Ishikawa (cell line): ENCODE data around the gene VMO1.

Source experiments
- CEBPB ChIP-seq: IDR thresholded peaks from 2 replicates; pipeline ENCODE4 v1.6.1; 2012
- CREB1 ChIP-seq: IDR thresholded peaks from 2 replicates; pipeline ENCODE4 v1.6.1; 2012; ENCODE audit warnings: low read depth
- EGR1 ChIP-seq: IDR thresholded peaks from 2 replicates; pipeline ENCODE4 v1.6.1; 2012
- EP300 ChIP-seq: IDR thresholded peaks from 2 replicates; pipeline ENCODE4 v1.6.1; 2012; ENCODE audit warnings: borderline replicate concordance
- FOXM1 ChIP-seq: IDR thresholded peaks from 2 replicates; pipeline ENCODE4 v1.6.1; 2012; ENCODE audit warnings: low read depth, borderline replicate concordance
- MAX ChIP-seq: IDR thresholded peaks from 2 replicates; pipeline ENCODE4 v1.6.1; 2012
- NFIC ChIP-seq: IDR thresholded peaks from 2 replicates; pipeline ENCODE4 v1.6.1; 2012
- RAD21 ChIP-seq: IDR thresholded peaks from 2 replicates; pipeline ENCODE4 v1.6.1; 2012; ENCODE audit warnings: low read depth
- REST ChIP-seq: IDR thresholded peaks from 2 replicates; pipeline ENCODE4 v1.6.1; 2012; ENCODE audit warnings: low read depth, mild to moderate bottlenecking
- TAF1 ChIP-seq: IDR thresholded peaks from 2 replicates; pipeline ENCODE4 v1.6.1; 2012; ENCODE audit warnings: low read depth, mild to moderate bottlenecking
- TCF12 ChIP-seq: IDR thresholded peaks from 2 replicates; pipeline ENCODE4 v1.6.1; 2012; ENCODE audit warnings: low read depth
- TEAD4 ChIP-seq: IDR thresholded peaks from 2 replicates; pipeline ENCODE4 v1.6.1; 2012
- USF1 ChIP-seq: IDR thresholded peaks from 2 replicates; pipeline ENCODE4 v1.6.1; 2012
- YY1 ChIP-seq: IDR thresholded peaks from 2 replicates; pipeline ENCODE4 v1.6.1; 2012; ENCODE audit warnings: low read depth
- ZBTB7A ChIP-seq: IDR thresholded peaks from 2 replicates; pipeline ENCODE4 v1.6.1; 2012; ENCODE audit warnings: low read depth

The VMO1 gene

GRCh38 chr17:4789951-4790704 lies 4.0 kb upstream of the VMO1 start:
- peak; percentile 65 for TF ChIP-seq CREB1
- 0 out of 2 replicates have a peak, but pooled peaks have one; percentile 14 for TF ChIP-seq TEAD4
- TF ChIP-seq REST, result no peak
- no peak for TF ChIP-seq TAF1
- no peak for TF ChIP-seq CEBPB
- TF ChIP-seq MAX, result peak; percentile 37; the same call in 1 of the 2 replicates
- no peak for TF ChIP-seq EGR1
- TF ChIP-seq YY1, result peak; percentile 55; the same call in 1 of the 2 replicates
- TF ChIP-seq TCF12, result no peak; the same call in 1 of the 2 replicates
- no peak for TF ChIP-seq ZBTB7A
- 0 out of 2 replicates have a peak, but pooled peaks have one; percentile 6 for TF ChIP-seq USF1
- no peak for TF ChIP-seq NFIC
- TF ChIP-seq EP300, result no peak
- TF ChIP-seq FOXM1, result no peak
- no peak for TF ChIP-seq RAD21

GRCh38 chr17:4789701-4789950 lies 3.5 kb upstream of the VMO1 start:
- no peak for TF ChIP-seq CREB1
- no peak for TF ChIP-seq NFIC
- TF ChIP-seq RAD21, result no peak
- no peak for TF ChIP-seq TAF1
- no peak for TF ChIP-seq FOXM1
- TF ChIP-seq MAX, result no peak
- no peak for TF ChIP-seq CEBPB
- TF ChIP-seq TCF12, result 0 out of 2 replicates have a peak, but pooled peaks have one; percentile 15
- TF ChIP-seq REST, result no peak
- TF ChIP-seq YY1, result peak; percentile 75
- TF ChIP-seq USF1, result no peak
- TF ChIP-seq ZBTB7A, result no peak
- TF ChIP-seq EGR1, result no peak

GRCh38 chr17:4788807-4789700 lies 2.9 kb upstream of the VMO1 start, which contains the start of gene GLTPD2:
Gene GLTPD2 (plus strand): TSS chr17:4788964. CDS start chr17:4789012, 48 bp downstream.
- no peak for TF ChIP-seq TCF12
- no peak for TF ChIP-seq NFIC
- TF ChIP-seq CREB1, result no peak
- TF ChIP-seq TEAD4, result no peak
- no peak for TF ChIP-seq ZBTB7A
- TF ChIP-seq EP300, result no peak
- no peak for TF ChIP-seq TAF1
- no peak for TF ChIP-seq YY1
- no peak for TF ChIP-seq REST
- no peak for TF ChIP-seq MAX
- no peak for TF ChIP-seq CEBPB
- no peak for TF ChIP-seq RAD21
